Breast epithelium (tissue), 4 donors: ENCODE data around the gene S100P. TPM values are rescaled to one million over a fixed set of nuclear protein-coding genes. Genes with fewer than 3 reads are reported as not detected.

ENCODE experiments used
- DNase-seq, 2 donors: peaks; one replicate each; pipeline ENCODE4 v3.0.0-alpha.2; 2019; ENCODE audit warnings: low spot score in 2 of 2
- H3K27ac ChIP-seq, 2 donors: fragments of 200-600 bp; sonication (generic) in 1 of 2; one replicate each; pipeline ENCODE4 v1.5.1; 2016 to 2019; ENCODE audit warnings: mild to moderate bottlenecking in 1 of 2
- H3K27me3 ChIP-seq, 2 donors: fragments of 200-600 bp; sonication (generic) in 1 of 2; one replicate each; pipeline versions ENCODE4 v1.5.1 to v1.6.0; 2017 to 2019; ENCODE audit warnings: control low read depth in 1 of 2, mild to moderate bottlenecking in 1 of 2
- H3K36me3 ChIP-seq: fragments of 200-600 bp; one replicate; pipeline ENCODE4 v1.5.1; 2019
- H3K4me1 ChIP-seq, 2 donors: fragments of 200-600 bp; sonication (generic); one replicate each; pipeline ENCODE4 v1.5.1; 2016 to 2019; ENCODE audit warnings: control low read depth in 1 of 2
- H3K4me3 ChIP-seq, 3 donors: fragments of 200-600 bp; sonication (generic); 1 replicate in 2 of 3; 2 replicates in 1 of 3; pipeline ENCODE4 v1.5.1; 2016 to 2019; ENCODE audit warnings: mild to moderate bottlenecking in 3 of 3, moderate library complexity in 2 of 3
- H3K9me3 ChIP-seq, 2 donors: fragments of 200-600 bp; sonication (generic) in 1 of 2; one replicate each; pipeline ENCODE4 v1.5.1; 2016 to 2019; ENCODE audit warnings: control low read depth in 1 of 2
- POLR2A ChIP-seq: fragments of 450-650 bp; IDR thresholded peaks from one replicate; pipeline ENCODE4 v1.6.1; 2016; ENCODE audit warnings: antibody characterized with exemption, mild to moderate bottlenecking, moderate library complexity
- POLR2AphosphoS5 ChIP-seq, 3 donors: sonication (generic); formaldehyde crosslinking; IDR thresholded peaks; one replicate each; pipeline ENCODE4 v1.6.1; 2017; ENCODE audit warnings: antibody characterized with exemption in 3 of 3
- intact Hi-C: fragments of 100-400 bp; cut with DNase I; formaldehyde crosslinking; loops from one replicate; pipeline ENCODE4 v1.15.1; 2023; ENCODE audit warnings: low total_unique reads
- total RNA-seq, 3 donors: library from RNA; depleted of rRNA; stranded (reverse); fragments of >200 nt; gene quantifications; one replicate each; pipeline ENCODE4 v1.1.0, GENCODE V29; 2016
- TF ChIP-seq, protein P1 (sequence below), 3 donors: fragments of 450-650 bp; IDR thresholded peaks; one replicate each; pipeline ENCODE4 v1.5.1; 2016 to 2017; ENCODE audit warnings: antibody characterized with exemption in 3 of 3, mild to moderate bottlenecking in 3 of 3, moderate library complexity in 3 of 3

S100P gene
- total RNA-seq, 3 donors from 2014 or later: 0.29 to 0.98 TPM; not detected in 1

DNA sequence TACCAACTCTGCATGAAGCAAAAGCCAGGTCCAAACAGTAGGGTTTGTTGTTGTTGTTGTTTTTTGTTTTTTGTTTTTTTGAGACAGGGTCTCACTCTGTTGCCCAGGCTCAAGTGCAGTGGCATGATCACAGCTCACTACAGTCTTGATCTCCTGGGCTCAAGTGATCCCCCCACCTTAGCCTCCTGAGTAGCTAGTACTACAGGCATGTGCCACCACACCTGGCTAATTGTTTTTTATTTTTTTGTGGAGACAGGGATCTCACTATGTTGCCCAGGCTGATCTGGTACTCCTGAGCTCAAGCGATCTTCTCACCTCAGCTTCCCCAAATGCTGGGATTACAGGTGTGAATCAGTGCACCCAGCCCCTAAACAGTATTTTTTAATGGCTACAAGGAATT is 6.2 kb downstream of the S100P start:
- Histone ChIP-seq H3K27me3 (no peaks in the 10 kb centered on the region), H3K36me3 (no peaks in the 10 kb centered on the region), H3K27ac (no peak overlapping the region), H3K9me3 (no peaks in the 10 kb centered on the region), H3K4me1 (peaks cover 3 to 15% of the 10 kb centered on the region in 2 donors), H3K4me3 (no peak overlapping the region)
- no peak for TF ChIP-seq POLR2AphosphoS5 (IDR thresholded peaks at IDR 0.05)
- TF ChIP-seq, protein P1, sequence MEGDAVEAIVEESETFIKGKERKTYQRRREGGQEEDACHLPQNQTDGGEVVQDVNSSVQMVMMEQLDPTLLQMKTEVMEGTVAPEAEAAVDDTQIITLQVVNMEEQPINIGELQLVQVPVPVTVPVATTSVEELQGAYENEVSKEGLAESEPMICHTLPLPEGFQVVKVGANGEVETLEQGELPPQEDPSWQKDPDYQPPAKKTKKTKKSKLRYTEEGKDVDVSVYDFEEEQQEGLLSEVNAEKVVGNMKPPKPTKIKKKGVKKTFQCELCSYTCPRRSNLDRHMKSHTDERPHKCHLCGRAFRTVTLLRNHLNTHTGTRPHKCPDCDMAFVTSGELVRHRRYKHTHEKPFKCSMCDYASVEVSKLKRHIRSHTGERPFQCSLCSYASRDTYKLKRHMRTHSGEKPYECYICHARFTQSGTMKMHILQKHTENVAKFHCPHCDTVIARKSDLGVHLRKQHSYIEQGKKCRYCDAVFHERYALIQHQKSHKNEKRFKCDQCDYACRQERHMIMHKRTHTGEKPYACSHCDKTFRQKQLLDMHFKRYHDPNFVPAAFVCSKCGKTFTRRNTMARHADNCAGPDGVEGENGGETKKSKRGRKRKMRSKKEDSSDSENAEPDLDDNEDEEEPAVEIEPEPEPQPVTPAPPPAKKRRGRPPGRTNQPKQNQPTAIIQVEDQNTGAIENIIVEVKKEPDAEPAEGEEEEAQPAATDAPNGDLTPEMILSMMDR (IDR thresholded peaks at IDR 0.05): no peak
- no peak for TF ChIP-seq POLR2A
- intact Hi-C loops: no loop called here
- no peak for DNase-seq

DNA sequence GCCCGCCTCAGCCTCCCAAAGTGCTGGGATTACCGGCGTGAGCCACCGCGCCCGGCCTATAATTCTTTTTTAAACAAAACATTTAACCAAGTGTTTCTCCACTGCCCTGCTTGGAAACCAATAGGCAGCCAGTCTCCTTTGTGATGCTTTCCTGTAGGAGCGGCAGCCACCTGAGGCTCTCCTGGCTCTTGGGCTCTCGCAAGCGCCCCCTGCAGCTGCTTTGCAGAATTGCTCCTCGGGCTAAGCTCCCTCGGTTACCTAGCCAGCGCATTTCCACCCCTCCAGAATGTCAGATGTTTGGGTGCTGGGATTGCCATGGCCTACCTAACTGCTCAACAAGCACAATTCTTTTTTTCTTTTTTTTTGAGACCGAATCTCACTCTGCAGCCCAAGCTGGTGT is 7.7 kb downstream of the S100P start:
- intact Hi-C loops: no loop called here
- Histone ChIP-seq H3K27ac (no peak overlapping the region), H3K36me3 (no peaks in the 10 kb centered on the region), H3K4me3 (no peak overlapping the region), H3K9me3 (no peaks in the 10 kb centered on the region), H3K27me3 (no peaks in the 10 kb centered on the region), H3K4me1 (peaks cover 0 to 18% of the 10 kb centered on the region in 2 donors)
- no peak for DNase-seq
- TF ChIP-seq POLR2A (no peak), POLR2AphosphoS5 (IDR thresholded peaks at IDR 0.05) (no peak)
- TF ChIP-seq, protein P1 (IDR thresholded peaks at IDR 0.05): no peak

DNA sequence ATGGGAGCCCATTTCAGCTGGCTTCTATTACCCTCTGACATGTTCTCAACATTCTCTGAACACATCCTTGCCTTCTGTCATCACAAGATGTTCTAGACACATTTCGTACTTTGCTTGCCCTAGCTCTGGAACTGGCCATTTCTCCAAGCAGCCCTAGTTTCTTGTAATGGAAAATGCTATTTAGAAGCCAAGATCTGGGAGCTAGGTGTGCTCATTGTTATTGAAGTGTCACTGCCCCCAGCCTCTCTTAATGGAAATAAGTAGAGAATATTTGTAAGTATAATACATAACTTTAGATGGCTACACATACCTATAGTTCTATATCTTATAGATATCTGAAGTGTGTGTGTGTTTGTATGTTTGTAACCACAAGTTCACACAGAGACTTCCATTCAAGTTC is 9.1 kb downstream of the S100P start:
- TF ChIP-seq, protein P1 (IDR thresholded peaks at IDR 0.05): no peak
- TF ChIP-seq POLR2A (no peak), POLR2AphosphoS5 (IDR thresholded peaks at IDR 0.05) (no peak)
- H3K4me3 ChIP-seq: no peak overlapping the region
- H3K27ac ChIP-seq: no peak overlapping the region
- no peaks in the 10 kb centered on the region for H3K9me3 ChIP-seq
- DNase-seq: no peak
- H3K4me1 ChIP-seq: peaks cover 0 to 24% of the 10 kb centered on the region in 2 donors
- H3K36me3 ChIP-seq: no peaks in the 10 kb centered on the region
- no peaks in the 10 kb centered on the region for H3K27me3 ChIP-seq
- intact Hi-C loops: no loop called here

DNA sequence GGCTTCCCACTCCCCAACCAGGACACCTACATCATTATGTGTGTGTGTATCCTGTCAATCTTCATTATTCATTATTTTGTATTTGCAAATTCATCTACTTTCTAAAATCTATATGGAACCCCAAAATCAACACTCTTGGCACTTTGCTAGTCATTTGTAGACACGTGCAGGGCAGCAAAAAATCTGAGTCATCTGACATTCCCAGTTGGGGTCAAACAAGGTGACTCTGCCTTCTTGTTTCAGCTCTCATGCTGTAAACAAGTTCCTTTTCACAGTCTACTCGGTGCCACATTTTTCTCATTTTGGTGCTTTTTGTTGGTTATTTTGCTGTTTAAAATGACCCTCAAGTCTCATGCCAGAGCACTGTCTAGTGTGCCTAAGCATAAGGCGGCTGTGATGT is 10.1 kb downstream of the S100P start:
- no peaks in the 10 kb centered on the region for H3K9me3 ChIP-seq
- intact Hi-C loops: no loop called here
- peaks cover 0 to 24% of the 10 kb centered on the region in 2 donors for H3K4me1 ChIP-seq
- DNase-seq: no peak
- no peaks in the 10 kb centered on the region for H3K27me3 ChIP-seq
- H3K4me3 ChIP-seq: no peak overlapping the region
- TF ChIP-seq, protein P1 (IDR thresholded peaks at IDR 0.05): no peak
- TF ChIP-seq POLR2A: no peak
- H3K27ac ChIP-seq: no peak overlapping the region
- no peaks in the 10 kb centered on the region for H3K36me3 ChIP-seq

DNA sequence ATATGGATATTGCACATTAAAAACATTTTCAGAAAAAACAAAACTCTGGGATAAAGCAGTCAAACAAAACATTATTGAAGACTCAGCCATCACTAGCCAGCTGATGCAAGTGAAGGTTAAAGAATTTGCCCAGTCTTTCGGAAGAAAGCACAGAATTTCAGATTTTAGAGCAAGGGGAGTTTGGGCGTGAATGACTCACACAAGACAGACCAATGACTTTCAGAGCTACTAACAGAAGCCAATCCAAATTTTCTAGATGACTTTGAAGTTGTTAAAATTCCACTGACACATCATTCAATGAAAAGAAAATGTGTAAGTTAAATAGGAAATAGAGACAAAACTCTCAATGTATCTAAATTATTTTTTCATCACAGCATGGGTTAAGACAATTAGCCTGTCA is 12.0 kb downstream of the S100P start:
- Histone ChIP-seq H3K4me1 (peaks cover 0 to 24% of the 10 kb centered on the region in 2 donors), H3K27me3 (no peaks in the 10 kb centered on the region), H3K9me3 (no peaks in the 10 kb centered on the region), H3K4me3 (no peak overlapping the region), H3K27ac (no peak overlapping the region), H3K36me3 (no peaks in the 10 kb centered on the region)
- intact Hi-C loops: no loop called here
- DNase-seq: no peak
- no peak for TF ChIP-seq POLR2A

DNA sequence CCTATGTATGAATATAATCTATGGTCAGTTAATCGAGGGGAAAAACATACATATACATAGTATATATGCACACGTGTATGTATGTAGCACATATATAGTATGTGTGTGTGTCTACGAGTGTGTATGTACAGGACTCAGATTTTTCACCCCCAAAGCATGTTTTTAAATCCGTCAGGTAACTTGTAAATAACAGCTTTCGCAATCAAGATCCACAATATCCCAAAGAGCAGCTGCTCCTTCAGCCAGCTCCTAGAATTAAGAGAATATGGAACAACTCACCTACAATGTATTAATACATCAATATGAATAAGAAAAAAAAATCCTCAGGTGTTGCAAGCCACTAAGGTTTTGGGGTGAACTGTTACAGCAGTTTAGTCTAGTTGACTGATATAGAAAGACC is 12.5 kb downstream of the S100P start:
- Histone ChIP-seq H3K27me3 (no peaks in the 10 kb centered on the region), H3K9me3 (no peaks in the 10 kb centered on the region), H3K27ac (no peak overlapping the region), H3K4me1 (peaks cover 0 to 24% of the 10 kb centered on the region in 2 donors), H3K36me3 (no peaks in the 10 kb centered on the region), H3K4me3 (no peak overlapping the region)
- no peak for DNase-seq
- intact Hi-C loops: no loop called here
- TF ChIP-seq, protein P1 (IDR thresholded peaks at IDR 0.05): no peak
- TF ChIP-seq POLR2AphosphoS5 (IDR thresholded peaks at IDR 0.05) (no peak), POLR2A (no peak)
